Right forelimb (tissue), 1 donor: Measurements from ENCODE around the gene PRDM16.

Experiments used
- DNase-seq: peaks from one replicate; pipeline ENCODE4 v3.0.0-alpha.2; 2018

The PRDM16 gene

GRCh38 chr1:3386205-3387002 is 317.4 kb downstream of the PRDM16 start:
- no peak for DNase-seq

DNA sequence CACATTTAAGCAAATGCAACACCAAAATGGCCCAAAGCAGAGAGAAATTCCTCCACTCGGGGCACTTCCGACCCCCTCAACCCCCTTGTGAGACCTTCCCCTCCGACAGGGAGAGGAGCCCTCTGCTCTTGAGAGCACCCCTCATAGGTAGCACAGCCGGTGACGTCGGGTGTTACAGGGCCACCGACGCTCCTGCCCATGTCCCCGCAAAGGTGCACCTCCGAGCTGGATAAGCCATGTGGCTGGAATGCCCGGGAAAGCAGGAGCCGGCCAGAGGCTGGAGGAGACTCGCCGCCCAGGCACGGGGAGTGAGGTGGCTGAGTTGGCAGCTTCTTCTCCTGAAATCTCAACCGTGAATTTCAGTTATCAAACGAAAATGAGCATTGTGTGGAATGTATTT is 318.4 kb downstream of the PRDM16 start:
- no peak for DNase-seq

DNA sequence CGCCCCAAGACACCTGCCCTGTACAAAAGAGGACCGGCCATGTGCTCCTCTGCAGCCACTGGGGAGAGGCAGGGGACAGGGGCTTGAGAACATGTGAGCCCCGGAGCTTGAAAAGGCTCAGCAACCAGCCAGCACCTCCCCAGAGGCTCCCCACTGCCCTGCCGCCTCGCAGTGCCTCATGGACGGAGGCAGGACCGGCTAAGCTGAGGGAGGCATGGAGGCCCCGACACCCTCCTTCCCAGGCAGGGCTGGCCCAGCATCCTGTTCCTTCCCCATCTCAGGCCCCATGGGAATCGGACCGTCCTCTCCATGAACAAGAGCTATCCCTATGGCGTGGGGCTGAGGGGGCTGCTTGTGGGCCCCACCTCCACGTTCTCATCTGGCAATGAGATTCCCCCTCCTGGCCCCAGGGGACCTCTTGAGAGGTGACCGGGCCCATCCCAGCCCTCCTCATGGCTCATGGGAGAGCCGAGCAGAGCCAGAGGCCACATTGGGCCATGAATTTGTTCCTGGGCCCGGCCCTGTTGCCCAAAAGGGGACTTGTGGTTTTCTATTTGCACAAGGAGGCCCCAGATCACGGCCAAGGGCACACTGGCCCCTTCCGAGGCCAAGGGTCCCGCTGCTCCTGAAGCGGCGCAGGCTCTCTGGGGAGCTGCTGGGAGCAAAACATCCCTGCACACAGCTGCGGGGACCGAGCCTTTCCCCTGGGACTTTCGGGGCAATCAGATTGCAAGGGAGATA is 320.3 kb downstream of the PRDM16 start:
- no peak for DNase-seq

DNA sequence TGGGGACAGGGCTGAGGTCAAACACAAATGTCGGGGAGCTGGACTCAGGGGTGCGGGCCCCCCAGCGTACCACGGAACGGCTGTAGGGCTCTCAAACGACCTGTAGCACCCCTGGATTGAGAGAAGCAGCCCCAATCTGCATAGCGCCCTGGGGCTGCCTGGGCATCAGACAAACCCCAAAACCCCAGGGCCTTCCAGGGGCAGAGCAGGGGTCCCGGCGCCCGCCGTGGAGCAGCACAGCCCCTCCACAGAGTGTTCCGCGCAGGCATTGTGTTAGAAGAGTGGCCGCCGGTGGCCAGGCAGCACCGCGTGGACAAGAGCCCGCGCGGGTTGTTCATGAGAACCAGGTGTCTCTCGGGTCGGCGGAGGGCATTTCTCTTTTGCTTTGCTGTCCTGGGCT is 321.3 kb downstream of the PRDM16 start:
- DNase-seq, result no peak

DNA sequence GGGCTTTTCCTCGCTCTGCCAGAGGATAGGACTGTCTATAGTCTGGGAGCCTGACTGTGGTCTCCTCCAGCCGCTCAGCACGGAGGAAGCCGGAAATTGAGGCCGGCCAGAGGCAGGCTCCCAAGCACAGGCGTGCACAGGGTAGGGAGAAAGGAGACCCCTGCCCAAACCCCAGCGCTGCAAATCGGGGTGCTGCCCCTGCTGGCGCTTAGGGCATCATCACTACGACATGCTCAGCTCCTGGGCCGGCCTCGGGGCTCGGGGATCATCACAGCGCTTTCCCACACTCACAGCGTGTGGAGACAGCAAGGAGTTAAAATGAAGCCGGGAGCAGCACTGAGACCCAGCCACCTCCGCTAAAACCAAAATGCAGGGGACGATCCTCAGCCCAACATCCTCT is 322.7 kb downstream of the PRDM16 start:
- DNase-seq, result no peak

- no peak for DNase-seq
These were observed 324.3 kb downstream of the PRDM16 start for GRCh38 chr1:3393024-3393986.

DNA sequence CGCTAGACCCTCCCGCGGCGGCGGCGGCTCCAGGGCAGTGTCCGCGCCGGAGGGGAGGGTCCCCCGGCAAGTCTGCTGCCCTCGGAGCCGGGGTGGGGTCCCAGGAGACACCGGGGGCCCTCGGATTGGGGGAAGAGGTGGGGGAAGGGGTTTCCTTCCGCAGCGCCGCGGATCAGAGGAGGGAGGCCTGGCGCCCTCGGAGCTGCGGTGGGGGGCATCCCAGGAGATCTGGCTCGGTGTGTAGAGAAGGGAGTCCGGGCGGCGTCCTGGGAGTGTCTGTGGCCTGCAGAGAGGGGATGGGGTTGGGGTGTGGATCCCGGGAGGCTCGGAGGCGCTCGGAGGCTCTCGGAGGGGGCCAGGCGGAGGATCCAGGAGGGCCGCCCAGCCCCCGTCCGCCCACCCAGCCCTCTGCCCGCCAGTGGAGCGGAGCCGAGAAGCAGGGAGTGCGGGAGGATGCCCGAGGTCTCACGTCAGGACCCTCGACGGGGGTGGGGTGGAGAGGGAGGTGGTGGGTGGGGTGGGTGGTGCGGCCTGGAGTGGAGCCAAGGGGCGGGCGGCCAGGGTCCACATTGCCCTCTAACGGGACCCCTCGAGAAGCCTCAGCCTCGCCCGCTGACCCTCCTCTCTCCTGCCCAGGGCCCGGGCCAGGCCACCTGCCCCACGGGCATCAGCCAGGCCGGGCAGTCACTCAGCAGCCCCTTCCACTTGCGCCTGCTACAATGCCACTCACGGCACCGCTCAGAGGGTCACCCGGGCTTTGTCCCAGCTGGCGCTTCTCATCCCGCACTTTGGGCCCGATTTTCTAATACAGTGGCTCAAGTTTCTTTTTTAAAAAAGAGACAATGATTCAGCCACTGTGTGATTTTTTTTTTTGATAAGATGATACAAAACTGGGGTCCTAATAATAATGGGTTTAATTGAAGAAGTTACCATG is 325.3 kb downstream of the PRDM16 start:
- DNase-seq, result no peak

DNA sequence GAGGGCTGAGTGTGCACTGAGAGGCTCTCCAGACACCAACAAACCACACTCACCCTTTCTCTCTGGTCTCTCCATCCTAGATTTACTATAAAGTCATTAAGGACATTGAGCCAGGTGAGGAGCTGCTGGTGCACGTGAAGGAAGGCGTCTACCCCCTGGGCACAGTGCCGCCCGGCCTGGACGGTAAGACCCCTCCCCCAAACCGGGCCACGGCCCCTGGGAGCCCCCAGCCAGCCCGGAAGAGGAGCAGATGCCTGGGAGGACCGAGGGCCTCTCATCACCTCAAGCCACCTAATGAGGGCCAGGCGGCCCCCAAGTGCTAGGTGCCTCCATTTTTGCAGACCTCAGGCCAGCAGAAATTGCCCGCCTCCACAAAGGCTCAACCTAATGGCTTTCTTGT is 327.4 kb downstream of the PRDM16 start:
- no peak for DNase-seq

- DNase-seq, result no peak
These were observed 328.3 kb downstream of the PRDM16 start for GRCh38 chr1:3397311-3397710.

DNA sequence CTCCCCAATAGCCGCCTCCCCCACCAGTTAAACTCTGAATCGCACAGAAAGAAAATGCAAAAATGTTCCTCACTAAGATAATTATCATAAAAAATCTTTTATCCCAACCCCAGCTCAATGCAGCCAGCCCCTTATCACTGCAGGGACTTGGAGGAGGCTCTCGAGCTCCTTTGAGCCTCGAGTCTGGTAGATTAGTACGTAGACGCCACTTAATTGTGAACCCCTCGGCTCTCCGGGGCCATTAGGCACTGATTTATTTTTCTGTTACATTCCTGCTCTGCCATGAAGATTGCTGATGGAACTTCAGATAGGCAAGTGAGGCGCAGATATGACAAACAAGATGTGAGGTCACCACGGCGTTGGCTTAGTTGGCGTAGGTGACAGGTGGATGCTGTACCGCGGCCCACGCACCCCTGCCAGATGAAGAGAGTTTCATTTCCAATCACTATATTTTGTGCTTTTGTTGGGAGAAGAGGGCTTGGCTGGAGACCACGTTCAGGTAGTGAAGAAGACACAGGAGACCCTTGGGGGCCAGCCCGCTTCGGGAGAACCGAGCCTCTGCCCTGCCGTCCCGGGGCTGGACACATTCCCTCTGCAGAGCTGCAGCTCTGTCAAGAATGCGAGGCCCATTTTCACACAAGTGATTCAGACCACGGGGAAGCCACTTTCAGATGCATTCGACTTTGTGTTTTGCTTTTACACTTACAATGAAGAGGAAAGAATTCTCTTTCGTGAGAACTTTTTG is 329.6 kb downstream of the PRDM16 start:
- no peak for DNase-seq

DNA sequence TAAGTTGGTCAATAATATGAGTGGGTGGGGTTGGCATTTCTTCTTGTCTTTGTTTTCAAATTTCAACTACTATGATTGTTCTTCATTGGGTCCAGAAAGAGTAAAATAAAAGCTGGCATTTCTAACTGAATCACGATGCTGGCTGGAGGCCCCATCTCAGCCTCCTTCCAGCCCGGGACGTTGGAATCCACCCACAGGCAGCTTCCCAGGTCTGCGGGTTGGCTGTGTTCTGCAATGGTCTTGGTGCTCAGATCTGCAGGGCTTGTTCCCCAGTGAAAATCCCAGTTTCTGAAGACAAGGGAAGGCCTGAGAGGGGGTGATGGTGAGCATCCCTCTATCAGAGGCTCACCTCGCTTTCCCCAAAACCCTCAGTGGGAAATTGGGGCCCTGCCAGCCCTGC is 330.7 kb downstream of the PRDM16 start:
- DNase-seq, result no peak

DNA sequence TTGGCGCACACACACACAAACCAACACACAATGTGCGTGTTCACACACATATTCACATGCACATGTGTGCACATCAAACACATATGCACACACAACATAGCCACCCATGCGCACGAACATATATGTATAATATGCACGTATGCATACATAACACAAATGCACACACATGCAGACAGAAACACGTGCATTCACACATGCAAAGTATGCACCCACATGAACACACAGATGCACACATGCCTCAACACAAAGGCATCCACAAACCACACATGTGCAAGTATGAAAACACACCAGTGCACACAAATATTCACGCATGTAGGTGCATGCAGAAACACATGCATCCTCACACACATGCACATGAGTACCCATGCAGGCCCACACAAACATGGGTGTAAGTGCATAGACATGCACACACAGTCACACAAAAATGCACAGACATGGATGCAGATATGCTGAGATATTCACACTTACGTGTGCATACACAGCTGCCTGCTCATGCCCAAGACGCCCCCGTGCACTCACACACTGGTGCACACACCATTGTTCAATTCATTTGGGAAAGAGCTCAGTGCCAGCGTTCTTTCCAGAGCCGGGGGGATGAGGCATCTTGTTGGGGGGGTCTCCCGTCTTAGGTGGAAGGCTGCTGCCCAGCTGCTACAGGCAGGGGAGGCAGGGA is 332.7 kb downstream of the PRDM16 start:
- no peak for DNase-seq

DNA sequence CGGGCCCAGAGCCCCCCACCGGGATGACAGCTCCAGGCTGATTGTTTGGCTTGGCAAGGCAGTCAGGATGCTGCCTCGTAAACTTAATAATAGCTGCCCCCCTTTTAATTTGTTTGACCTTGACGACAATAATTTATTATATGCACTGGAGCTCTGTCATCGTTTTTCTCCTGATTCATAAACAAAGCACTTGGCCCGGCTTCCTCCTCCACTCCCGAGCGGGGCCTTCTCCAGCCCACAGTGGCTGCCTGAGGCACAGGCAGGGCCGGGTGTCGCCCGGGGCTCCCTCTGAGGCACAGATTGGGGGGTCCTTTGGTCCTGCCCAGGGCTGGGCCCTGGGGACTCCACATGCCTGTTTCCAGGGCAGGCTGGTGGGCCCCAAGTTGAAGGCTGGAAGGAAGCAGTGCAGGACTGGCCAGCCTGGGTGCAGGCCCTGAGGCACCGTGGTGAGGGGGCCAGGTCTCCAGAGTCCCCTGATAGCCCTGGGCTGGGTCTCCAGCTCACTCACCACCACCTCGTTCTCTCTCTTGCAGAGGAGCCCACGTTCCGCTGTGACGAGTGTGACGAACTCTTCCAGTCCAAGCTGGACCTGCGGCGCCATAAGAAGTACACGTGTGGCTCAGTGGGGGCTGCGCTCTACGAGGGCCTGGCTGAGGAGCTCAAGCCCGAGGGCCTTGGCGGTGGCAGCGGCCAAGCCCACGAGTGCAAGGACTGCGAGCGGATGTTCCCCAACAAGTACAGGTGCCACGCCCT is 333.4 kb downstream of the PRDM16 start:
- DNase-seq, result no peak

GRCh38 chr1:3403011-3403345 is 334.0 kb downstream of the PRDM16 start:
- no peak for DNase-seq

- no peak for DNase-seq
These were observed 334.6 kb downstream of the PRDM16 start for GRCh38 chr1:3403388-3404231.

DNA sequence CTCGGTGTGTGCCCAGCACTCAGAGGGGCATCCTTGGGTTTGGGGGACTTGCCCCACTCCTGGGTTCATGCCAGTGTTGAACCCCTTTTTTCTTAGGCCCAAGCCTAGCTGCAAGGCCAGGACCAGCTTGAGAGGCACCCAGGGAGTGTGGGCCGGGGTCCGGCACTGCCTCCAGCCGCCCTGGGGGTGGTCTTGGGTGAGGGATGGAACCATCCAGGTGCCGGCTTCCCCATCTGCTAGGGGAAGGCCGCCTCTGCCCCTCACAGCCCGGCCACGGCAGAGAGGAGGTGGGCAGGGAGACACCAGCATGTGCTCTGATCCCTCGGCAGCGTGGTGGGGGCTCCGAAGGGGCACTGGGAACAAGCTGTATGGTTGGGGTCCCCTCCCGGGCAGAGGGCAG is 335.3 kb downstream of the PRDM16 start:
- DNase-seq, result no peak

DNA sequence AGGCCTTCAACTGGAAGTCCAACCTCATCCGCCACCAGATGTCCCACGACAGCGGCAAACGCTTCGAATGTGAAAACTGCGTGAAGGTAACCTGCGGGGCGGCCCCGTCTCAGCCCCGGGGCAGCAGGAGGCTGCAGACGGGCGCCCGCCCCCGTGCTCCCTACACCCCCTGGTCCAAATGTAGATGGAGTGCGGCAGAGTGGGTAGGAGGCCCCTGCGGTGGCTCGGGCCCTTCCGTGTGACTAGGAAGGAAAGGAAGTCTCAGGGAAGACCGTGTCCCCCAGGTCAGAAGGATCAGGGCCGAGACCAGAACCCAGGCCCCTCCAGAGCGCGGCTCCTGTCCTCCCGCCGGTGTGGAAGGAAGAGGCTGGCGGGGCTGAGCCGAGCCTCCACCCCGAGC is 335.8 kb downstream of the PRDM16 start:
- no peak for DNase-seq

DNA sequence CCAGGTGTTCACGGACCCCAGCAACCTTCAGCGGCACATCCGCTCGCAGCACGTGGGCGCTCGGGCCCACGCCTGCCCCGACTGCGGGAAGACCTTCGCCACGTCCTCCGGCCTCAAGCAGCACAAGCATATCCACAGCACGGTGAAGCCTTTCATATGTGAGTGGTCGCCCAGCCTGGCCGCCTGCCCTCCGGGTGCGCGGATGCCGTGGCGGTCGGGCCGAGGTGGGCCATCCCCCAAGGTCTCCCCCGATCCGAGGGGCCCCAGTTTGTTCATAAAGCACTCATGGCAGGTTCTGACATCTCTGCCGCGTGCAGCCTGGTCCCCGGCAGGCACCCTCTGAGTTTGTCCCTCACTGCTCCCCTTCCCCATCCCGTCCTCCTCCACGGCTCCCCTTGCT is 336.5 kb downstream of the PRDM16 start:
- DNase-seq, result no peak
